Stomach (tissue), 4 donors: ENCODE results near the gene SHOC2.

Source experiments
- EP300 ChIP-seq: sonication (generic); formaldehyde crosslinking; IDR thresholded peaks from one replicate; pipeline ENCODE4 v1.6.1; 2017; ENCODE audit warnings: antibody characterized with exemption
- POLR2A ChIP-seq, 4 donors: fragments of 450-650 bp; IDR thresholded peaks; one replicate each; pipeline ENCODE4 v1.6.1; 2016; ENCODE audit warnings: antibody characterized with exemption in 4 of 4, control low read depth in 2 of 4, mild to moderate bottlenecking in 1 of 4, moderate library complexity in 1 of 4
- POLR2AphosphoS5 ChIP-seq, 3 donors: sonication (generic); formaldehyde crosslinking; IDR thresholded peaks; one replicate each; pipeline ENCODE4 v1.6.1; 2016; ENCODE audit warnings: antibody characterized with exemption in 3 of 3
- TF ChIP-seq, protein P1 (sequence below), 7 experiments: fragments of 450-650 bp in 4 of 7; fragments of 200-600 bp in 3 of 7; sonication (generic) in 3 of 7; IDR thresholded peaks; one replicate each; pipeline ENCODE4 v1.5.1; 2016 to 2019; ENCODE audit warnings: antibody characterized with exemption in 7 of 7, control low read depth in 2 of 7, mild to moderate bottlenecking in 1 of 7

- TF ChIP-seq, protein P1, sequence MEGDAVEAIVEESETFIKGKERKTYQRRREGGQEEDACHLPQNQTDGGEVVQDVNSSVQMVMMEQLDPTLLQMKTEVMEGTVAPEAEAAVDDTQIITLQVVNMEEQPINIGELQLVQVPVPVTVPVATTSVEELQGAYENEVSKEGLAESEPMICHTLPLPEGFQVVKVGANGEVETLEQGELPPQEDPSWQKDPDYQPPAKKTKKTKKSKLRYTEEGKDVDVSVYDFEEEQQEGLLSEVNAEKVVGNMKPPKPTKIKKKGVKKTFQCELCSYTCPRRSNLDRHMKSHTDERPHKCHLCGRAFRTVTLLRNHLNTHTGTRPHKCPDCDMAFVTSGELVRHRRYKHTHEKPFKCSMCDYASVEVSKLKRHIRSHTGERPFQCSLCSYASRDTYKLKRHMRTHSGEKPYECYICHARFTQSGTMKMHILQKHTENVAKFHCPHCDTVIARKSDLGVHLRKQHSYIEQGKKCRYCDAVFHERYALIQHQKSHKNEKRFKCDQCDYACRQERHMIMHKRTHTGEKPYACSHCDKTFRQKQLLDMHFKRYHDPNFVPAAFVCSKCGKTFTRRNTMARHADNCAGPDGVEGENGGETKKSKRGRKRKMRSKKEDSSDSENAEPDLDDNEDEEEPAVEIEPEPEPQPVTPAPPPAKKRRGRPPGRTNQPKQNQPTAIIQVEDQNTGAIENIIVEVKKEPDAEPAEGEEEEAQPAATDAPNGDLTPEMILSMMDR (IDR thresholded peaks at IDR 0.05) = no peak
- TF ChIP-seq EP300 (no peak), POLR2AphosphoS5 (IDR thresholded peaks at IDR 0.05) (no peak), POLR2A (IDR thresholded peaks at IDR 0.05) (no peak)
Measured at GRCh38 chr10:111015181-111015580, 95.8 kb downstream of the SHOC2 start.
